ENCODE measurements around the gene BRME1. TPM values are rescaled to one million over a fixed set of nuclear protein-coding genes. Genes with fewer than 3 reads are reported as not detected.

Gene BRME1
- total RNA-seq, 2 donors from 2014 or later = 13.2 to 15.7 TPM

DNA sequence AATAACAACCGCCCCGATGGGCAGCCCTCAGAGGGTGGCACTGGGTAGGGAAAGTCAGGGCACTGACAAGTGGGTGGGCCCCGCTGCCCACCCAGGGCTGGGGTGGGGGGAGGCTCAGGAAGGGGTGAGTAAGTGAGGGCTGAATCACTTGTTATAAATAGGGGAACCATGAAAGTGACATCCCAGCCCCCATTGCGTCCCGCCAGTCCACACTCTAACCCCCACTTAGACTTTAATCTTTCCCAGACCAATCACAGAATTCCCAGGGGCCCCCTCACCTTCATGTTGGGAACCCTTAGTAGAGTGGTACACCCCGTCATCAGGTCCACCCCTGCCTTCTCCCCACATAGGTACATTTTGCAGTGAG, 66.0 kb downstream of the BRME1 start:
- DNase-seq (no peak), ATAC-seq (replicated peaks in 1 of 2) (peak in 1 of 2 donors; percentile 38)
- Mint-ChIP-seq H3K4me1 (ENCODE audit: low read depth) (peaks cover 65% of the 10 kb centered on the region), H3K27ac (peak overlapping the region; percentile 90), H3K9me3 (no peaks in the 10 kb centered on the region), H3K36me3 (ENCODE audit: insufficient read depth in 2 of 2) (peaks cover 7 to 11% of the 10 kb centered on the region in 2 donors), H3K27me3 (ENCODE audit: low read depth) (no peaks in the 10 kb centered on the region), H3K4me3 (peak overlapping the region; percentile 91 to 96)

DNA sequence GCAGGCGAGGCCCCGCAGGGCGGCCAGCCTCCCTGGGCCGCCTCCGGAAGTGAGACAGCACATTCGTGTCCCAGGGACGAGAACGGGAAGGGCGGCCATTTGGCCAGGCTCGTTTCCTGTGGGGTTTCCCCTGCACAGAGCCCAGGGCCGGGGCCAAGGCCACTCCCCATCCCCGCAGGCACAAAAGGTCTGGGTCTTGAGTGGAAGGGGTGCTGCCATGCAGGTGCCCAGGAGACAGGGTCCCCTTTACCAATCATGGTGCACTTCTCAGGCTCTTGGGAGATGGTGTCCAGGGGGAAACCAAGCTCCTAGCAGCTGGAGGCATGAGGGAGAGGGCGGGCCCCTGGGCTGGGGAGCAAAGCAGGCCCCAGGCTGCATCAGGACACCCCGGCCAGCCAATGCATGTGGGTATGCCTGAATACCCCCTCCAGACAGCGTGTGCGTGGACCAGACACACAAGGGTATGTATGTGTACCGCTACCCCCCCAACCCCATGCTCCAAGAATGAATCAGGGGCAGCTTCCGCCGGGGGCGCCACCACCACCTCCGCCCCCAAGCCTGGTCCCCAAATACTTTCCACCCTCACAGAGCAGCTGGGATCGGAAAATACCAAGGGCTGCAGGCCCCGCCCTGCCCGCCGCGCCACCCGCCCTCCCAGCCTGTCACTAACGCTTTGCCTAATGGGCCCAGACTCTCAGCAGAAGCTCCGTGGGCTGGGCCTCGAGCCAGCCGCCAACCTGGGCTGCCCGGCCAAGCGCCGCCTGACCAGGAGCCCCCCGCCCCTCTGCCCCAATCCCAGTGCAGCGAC, 66.6 kb downstream of the BRME1 start:
- ATAC-seq (replicated peaks in 1 of 2) (peak; percentile 60 to 67), DNase-seq (peak; percentile 88 to 90)
- Mint-ChIP-seq H3K27ac (peak overlapping the region; percentile 90), H3K9me3 (no peaks in the 10 kb centered on the region), H3K36me3 (ENCODE audit: insufficient read depth in 2 of 2) (peaks cover 7 to 12% of the 10 kb centered on the region in 2 donors), H3K4me1 (ENCODE audit: low read depth) (peaks cover 65% of the 10 kb centered on the region), H3K4me3 (peak overlapping the region; percentile 91 to 96), H3K27me3 (ENCODE audit: low read depth) (no peaks in the 10 kb centered on the region)

DNA sequence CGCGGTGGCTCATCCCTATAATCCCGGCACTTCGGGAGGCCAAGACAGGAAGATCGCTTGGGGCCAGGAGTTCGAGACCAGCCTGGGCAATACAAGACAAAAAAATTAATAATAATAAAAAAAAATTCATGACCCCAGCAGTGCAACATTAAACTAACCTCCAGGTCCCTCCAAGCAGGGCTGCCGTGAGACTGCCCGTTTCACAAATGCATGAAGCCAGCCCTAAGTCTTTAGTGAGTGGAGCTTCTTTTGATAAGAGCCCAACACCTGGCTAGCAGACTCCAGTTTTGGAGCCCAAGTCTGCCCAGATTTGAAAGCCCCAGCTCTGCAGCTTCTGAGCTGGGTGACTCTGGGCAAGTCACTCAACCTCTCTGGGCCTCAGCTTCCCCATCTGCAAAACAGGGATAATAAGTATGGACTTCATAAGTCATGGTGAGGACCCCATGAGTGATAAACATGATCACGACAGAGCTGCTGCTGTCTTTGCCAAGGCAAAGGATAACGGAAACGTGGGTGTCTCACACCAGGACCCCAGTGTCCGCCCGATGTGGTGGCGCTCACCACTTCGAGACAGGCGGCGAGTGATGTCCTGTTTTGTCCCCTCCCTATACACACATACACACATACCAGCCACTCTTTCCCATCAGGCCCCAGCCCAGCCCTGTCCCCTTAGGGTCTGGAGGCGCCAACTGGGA, 67.3 kb downstream of the BRME1 start:
- peaks cover 65% of the 10 kb centered on the region for H3K4me1 Mint-ChIP-seq (ENCODE audit: low read depth)
- ATAC-seq (replicated peaks in 1 of 2) (no peak), DNase-seq (no peak)
- H3K4me3 Mint-ChIP-seq = peak overlapping the region; percentile 91 to 96
- H3K36me3 Mint-ChIP-seq (ENCODE audit: insufficient read depth in 2 of 2) = peaks cover 9 to 16% of the 10 kb centered on the region in 2 donors
- H3K27me3 Mint-ChIP-seq (ENCODE audit: low read depth) = no peaks in the 10 kb centered on the region
- peak overlapping the region; percentile 94 for H3K27ac Mint-ChIP-seq
- no peaks in the 10 kb centered on the region for H3K9me3 Mint-ChIP-seq

DNA sequence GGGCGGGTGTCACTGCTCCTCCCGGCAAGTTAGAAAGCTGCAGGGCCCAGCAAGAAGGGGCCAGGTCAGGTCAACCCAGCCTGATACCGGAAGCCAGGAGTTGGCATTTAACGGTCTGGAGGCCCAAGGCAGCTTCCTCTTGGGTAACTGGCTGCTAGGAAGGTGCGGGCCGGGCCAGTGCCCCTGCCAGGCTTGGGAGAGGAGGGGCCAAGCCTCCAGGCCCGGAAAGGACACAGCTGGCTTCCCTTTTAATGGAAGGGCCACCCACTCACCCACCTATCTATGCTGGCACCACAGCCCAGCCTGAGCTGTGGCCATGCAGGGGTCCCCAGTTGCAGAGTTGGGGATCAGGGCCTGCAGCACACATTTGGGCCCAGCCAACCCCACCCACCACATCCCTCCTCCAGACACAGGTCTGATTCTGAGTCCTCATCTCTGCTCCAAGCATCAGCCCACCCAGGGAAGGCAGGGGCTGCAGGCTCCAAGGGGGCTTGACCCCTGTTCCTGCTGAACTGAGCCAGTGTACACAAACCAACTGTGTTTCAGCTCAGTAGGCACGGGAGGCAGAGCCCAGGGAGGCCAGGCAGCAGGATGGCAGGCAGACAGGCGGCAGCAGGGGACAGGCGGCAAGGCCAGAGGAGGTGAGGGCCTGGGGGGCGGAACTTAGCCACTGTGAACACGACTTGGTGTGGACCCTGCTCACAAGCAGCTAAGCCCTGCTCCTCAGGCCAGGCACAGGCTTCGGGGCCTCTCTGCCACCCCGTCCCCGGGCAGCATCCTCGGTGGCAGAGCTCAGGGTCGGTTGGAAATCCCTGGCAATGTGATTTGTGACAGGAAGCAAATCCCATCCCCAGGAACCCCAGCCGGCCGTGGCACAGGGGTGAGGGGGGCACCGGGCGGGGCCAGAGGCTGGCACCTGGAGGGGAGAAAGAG, 69.9 kb downstream of the BRME1 start:
- Mint-ChIP-seq H3K27ac (peak overlapping the region; percentile 75), H3K27me3 (ENCODE audit: low read depth) (no peaks in the 10 kb centered on the region), H3K4me3 (peak overlapping the region; percentile 83 to 96), H3K4me1 (ENCODE audit: low read depth) (peaks cover 65% of the 10 kb centered on the region), H3K36me3 (ENCODE audit: insufficient read depth in 2 of 2) (peaks cover 5 to 17% of the 10 kb centered on the region in 2 donors), H3K9me3 (no peaks in the 10 kb centered on the region)
- ATAC-seq (replicated peaks in 1 of 2) (no peak), DNase-seq (peak in 1 of 2 donors; percentile 15)

DNA sequence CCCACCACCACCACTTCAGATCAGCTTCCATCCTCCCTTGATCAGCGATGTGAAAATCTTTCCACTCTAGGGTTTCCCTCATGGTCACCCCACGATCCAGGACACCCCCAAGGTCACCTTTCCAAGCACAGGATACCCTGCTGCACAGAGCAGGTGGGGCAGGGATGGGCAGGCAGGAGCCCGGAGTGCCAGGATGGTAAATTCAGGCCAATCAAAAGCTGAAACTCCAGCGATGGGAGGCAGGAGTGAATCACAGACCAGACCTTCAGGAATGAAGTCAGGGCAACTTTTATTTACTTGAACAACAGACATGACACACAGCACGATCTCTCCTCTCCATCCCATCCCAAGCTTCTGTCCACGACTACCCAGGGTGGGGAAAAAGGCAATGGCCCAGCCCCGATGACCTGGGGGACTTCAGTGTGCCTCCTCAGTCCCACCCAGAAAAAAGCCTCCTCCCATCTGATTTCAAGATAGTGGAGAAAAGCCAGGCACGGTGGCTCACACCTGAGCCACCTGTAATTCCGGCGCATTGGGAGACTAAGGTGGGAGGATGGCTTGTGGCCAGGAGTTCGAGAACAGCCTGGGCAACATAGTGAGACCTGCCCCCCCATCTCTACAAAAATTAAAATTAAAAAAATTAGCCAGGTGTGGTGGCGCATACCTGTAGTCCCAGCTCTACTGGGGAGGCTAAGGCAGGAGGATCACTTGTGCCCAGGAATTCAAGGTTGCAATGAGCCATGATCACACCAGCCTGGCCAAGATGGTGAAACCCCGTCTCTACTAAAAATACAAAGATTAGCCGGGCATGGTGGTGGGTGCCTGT, 71.5 kb downstream of the BRME1 start:
- Mint-ChIP-seq H3K9me3 (no peaks in the 10 kb centered on the region), H3K4me1 (ENCODE audit: low read depth) (peaks cover 53% of the 10 kb centered on the region), H3K4me3 (peak overlapping the region; percentile 59 to 85), H3K27me3 (ENCODE audit: low read depth) (no peaks in the 10 kb centered on the region), H3K36me3 (ENCODE audit: insufficient read depth in 2 of 2) (peaks cover 1 to 11% of the 10 kb centered on the region in 2 donors), H3K27ac (peak overlapping the region; percentile 74)
- ATAC-seq (replicated peaks in 1 of 2) = no peak
- no peak for DNase-seq

DNA sequence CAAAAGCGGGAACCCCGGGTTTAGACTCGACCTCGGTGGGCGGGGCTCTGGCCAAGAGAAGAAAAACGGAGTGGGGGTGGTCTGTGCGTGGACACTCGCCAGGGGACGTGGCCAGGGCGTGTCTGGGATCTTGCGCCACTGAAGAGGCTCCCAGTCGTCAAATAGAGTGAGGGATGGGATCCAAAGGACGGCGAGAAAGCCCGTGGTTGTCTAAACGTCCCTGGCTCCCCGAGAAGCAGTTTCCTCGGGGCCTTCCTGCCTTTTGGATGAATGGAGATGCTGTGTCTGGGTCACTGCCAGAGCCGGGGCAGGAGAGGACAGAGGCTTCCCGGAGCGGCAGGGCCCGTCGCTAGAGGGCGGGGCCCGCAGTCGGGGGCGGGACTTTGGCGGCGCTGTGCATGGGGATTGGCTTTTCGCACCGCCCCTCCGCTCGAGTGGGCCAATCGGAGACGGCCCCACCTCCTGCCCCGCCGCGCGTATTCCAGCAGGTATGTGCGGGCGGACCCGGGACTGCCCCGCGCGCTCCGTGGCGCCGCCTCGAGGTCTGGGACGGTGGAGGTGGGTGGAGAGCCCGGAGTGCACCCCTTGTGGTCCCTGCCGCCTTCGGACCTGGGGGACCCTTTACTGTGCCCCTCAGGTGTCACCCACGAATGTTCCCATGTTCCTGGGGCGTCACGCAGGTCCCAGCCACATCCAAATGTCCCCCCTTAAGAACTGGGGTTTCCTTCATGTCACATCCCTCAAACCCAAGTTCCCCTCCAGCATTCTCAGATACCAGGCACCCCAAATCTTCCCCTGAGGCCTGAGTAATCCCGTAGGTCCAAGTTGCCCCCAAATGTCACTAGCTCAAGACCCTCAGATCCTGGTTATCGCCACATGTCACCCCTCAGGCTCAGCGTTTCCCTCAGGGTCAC, 72.3 kb downstream of the BRME1 start:
- H3K27ac Mint-ChIP-seq = peak overlapping the region; percentile 74
- H3K27me3 Mint-ChIP-seq (ENCODE audit: low read depth) = no peaks in the 10 kb centered on the region
- H3K4me3 Mint-ChIP-seq = peak overlapping the region; percentile 59 to 85

More for the DNA sequence above, 72.3 kb downstream of the BRME1 start:
- Mint-ChIP-seq H3K36me3 (ENCODE audit: insufficient read depth in 2 of 2) (peaks cover 1 to 11% of the 10 kb centered on the region in 2 donors), H3K4me1 (ENCODE audit: low read depth) (peaks cover 47% of the 10 kb centered on the region), H3K9me3 (no peaks in the 10 kb centered on the region)
- DNase-seq (peak; percentile 96), ATAC-seq (replicated peaks in 1 of 2) (peak; percentile 87)

Other genes starting within 250 kb of the BRME1 start
- 10 to 100 TPM; 37.6 to 42.2 TPM for gene MRI1, start 141.6 kb downstream of the BRME1 start, total RNA-seq
- 10 to 100 TPM; 76.5 to 88.1 TPM for gene C19orf53, start 131.7 kb downstream of the BRME1 start, total RNA-seq
- 10 to 100 TPM; 11.1 to 12.0 TPM for gene ZSWIM4, start 110.7 kb downstream of the BRME1 start, total RNA-seq
- gene NANOS3, start 29.0 kb downstream of the BRME1 start, total RNA-seq = 1 to 10 TPM; 3.1 to 3.8 TPM
- 10 to 100 TPM; 39.4 to 44.7 TPM for gene CC2D1A, start 84 bp upstream of the BRME1 start, total RNA-seq
- gene PODNL1, start 32.3 kb upstream of the BRME1 start, total RNA-seq = under 1 TPM in 1 of 2 donors, not detected in 1; 0.81 TPM
- 10 to 100 TPM; 62.9 to 79.8 TPM for gene DCAF15, start 46.4 kb upstream of the BRME1 start, total RNA-seq
- gene RFX1, start 100.2 kb upstream of the BRME1 start, total RNA-seq = 10 to 100 TPM; 11.4 to 11.9 TPM
- not detected for gene RLN3, start 122.0 kb upstream of the BRME1 start, total RNA-seq
- 10 to 100 TPM; 67.0 to 75.2 TPM for gene IL27RA, start 125.6 kb upstream of the BRME1 start, total RNA-seq
- gene PALM3, start 156.0 kb upstream of the BRME1 start, total RNA-seq = under 1 TPM in 1 of 2 donors, not detected in 1; 0.10 TPM
- gene MISP3, start 166.7 kb upstream of the BRME1 start, total RNA-seq = 1 to 10 TPM; 4.6 to 5.8 TPM
- not detected for gene C19orf67, start 179.7 kb upstream of the BRME1 start, total RNA-seq
- 10 to 100 TPM; 41.6 to 77.1 TPM for gene SAMD1, start 184.6 kb upstream of the BRME1 start, total RNA-seq
- 10 to 100 TPM; 67.7 to 75.0 TPM for gene PRKACA, start 211.6 kb upstream of the BRME1 start, total RNA-seq
- 10 to 100 TPM; 71.3 to 84.4 TPM for gene ASF1B, start 230.5 kb upstream of the BRME1 start, total RNA-seq